ENCODE measurements around the gene FRAS1.
"Not testable (repeated sequence)": the region's sequence is repeated elsewhere in the genome, so short reads cannot be mapped to it uniquely, and the experiment has no call there.

FRAS1 gene

GRCh38 chr4:78525559-78525958 lies 468.4 kb downstream of the FRAS1 start:
- DNase-seq: no peak

GRCh38 chr4:78527103-78527502 lies 470.0 kb downstream of the FRAS1 start:
- no peak for DNase-seq

- no peak for DNase-seq
Observed at GRCh38 chr4:78527555-78527954, 470.4 kb downstream of the FRAS1 start.

DNA sequence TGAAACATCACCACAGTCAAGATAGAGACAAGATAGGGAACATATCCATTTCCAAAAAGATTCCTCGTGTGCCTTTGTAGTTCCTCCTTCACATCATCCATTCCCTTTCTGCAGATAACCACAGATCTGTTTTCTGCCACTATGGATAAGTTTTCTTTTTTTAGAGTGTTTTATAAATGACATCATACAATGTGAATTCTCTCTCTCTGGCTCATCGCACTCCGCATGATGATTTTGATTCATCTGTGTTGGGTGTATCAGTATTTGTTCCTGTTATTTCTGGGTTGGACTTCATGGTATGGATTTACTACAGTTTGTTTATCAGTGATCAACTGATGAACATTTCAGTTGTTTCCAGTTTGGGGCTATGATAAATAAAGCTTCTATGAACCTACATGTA lies 471.2 kb downstream of the FRAS1 start:
- DNase-seq: no peak

GRCh38 chr4:78529569-78530209 lies 472.6 kb downstream of the FRAS1 start:
- DNase-seq: no peak

DNA sequence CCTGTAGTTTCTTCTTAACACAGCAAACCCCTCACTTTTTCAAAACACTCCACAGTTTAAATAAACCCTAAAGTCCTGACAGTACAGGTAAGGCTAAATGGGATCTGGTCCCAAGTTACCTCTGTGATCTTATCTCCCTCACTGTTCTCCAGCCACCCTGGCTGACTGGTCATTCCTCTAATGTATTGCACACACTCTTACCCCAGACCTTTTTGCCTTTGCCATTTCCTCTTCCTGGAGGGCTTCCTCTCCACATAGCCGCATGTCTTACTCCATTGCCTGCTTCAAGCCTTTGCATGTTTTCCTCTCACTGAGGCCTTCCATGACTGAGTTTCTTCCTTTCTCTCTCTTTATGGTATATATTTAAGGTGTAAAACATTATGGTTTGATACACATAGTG lies 474.9 kb downstream of the FRAS1 start:
- DNase-seq: no peak

GRCh38 chr4:78533854-78534253 lies 476.7 kb downstream of the FRAS1 start:
- no peak for DNase-seq

- no peak for DNase-seq
Observed at GRCh38 chr4:78534286-78534955, 477.3 kb downstream of the FRAS1 start.

DNA sequence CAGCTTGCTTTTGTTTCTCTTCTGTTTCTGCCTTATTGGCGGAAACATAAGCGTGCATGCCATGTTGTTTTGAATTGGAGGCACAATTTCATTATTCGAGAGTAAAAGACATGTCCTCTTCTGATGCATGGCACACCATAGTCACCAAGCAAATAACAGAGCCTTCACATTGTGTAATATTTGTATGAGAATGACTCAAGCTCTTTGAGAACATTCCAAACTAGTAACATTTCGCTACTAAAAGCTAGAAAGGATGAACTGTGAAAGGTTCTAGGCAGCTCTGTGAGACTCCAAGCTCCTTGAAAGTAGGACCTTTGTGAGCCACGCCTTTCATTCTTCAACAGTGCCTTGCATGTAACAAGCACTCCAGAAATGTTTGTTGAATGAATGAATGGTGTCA lies 485.2 kb downstream of the FRAS1 start:
- no peak for DNase-seq

DNA sequence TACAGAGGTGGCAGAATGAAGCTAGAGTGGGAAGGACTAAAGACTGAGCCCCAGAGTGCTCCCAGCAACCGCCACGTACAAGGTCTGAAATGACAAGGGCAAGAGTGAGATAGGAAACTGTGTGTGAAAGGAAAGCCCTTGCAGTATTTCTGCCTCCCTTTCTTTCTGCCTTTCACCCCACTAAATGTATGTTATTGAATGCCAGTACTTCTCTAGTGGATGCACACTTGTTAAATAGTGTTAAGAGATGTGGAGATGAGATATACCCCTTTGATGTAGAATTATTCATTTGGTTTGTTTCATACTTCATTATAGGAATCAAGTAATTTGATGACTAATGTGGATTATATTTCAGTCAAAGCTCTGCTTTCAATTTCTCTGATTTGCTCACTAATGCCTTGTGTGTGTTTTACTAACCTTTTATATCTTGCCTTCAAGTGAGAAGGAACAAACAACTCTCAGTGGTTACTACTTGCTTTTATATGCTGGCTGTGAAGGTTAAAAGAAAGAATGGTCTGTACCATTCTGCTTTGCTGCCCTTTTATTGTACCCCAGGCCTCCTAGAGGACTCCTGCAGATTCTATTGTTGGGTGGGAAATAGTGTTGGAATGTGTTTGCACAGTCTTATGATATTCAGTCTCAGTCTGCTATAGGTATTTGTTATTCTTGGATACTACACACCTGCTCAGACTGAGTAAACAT lies 486.5 kb downstream of the FRAS1 start:
- peak; percentile 10 for DNase-seq

GRCh38 chr4:78544678-78545077 lies 487.6 kb downstream of the FRAS1 start:
- no peak for DNase-seq

DNA sequence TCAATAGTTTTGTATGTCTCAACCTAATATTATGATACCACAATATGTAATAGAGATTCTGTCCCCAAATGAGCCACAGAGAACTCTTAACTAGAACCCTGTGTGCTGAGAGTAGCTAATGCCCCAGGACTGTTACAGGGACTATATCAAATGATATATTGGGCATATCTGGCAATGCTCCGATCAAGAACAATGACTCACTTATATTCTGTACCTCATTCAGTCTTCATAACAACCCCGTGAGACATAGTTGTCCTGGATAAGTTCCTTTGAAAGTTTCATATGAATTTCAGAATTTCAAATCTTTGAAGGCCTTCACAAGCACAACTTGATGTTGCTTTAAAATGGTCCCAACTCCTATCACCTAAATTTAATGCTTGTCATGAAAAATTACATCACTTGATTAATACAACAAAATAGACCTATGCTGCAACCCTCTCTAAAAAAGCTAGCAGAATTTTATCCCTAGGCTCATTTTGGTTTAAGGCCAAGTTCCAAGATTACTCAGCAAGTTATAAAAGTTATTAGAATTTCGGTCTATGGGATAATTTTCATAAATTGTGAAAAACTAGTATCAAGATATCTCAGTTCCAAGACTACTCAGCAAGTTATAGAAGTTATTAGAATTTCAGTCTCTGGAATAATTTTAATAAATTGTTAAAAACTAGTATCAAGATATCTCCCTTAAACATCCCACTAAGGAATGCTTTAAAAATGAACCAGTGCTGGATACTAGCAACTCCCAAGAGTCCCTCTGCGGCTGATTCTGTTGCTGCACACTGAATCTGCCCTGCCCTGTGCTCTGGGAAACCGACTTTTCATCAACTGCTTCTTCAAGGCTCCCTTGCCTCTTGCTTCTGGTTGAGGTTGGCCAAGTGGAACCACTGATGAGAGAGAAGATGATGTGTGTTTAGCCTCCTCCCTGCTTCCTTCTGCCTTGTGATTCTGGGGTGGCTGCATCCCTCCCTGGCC lies 488.4 kb downstream of the FRAS1 start:
- no peak for DNase-seq

DNA sequence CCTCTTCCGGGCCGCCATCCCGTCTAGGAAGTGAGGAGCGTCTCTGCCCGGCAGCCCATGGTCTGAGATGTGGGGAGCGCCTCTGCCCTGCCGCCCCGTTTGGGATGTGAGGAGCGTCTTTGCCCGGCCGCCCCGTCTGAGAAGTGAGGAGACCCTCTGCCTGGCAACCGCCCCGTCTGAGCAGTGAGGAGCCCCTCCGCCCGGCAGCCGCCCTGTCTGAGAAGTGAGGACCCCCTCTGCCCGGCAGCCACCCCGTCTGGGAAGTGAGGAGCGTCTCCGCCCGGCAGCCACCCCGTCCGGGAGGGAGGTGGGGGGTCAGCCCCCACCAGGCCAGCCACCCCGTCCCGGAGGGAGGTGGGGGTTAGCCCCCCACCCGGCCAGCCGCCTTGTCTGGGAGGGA lies 490.8 kb downstream of the FRAS1 start:
- DNase-seq: not testable (repeated sequence)

DNA sequence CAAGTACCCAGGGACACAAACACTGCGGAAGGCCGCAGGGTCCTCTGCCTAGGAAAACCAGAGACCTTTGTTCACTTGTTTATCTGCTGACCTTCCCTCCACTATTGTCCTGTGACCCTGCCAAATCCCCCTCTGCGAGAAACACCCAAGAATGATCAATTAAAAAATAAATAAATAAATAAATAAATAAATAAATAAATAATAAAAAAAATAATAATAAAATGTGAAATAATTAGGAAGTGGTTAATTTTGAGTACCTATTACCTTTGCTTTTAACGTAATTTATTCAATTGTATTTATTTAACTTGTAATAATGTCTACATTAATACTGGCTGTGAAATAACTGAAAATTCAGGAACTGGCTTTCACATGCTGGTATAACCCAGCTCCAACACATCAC lies 491.8 kb downstream of the FRAS1 start:
- not testable (repeated sequence) for DNase-seq

DNA sequence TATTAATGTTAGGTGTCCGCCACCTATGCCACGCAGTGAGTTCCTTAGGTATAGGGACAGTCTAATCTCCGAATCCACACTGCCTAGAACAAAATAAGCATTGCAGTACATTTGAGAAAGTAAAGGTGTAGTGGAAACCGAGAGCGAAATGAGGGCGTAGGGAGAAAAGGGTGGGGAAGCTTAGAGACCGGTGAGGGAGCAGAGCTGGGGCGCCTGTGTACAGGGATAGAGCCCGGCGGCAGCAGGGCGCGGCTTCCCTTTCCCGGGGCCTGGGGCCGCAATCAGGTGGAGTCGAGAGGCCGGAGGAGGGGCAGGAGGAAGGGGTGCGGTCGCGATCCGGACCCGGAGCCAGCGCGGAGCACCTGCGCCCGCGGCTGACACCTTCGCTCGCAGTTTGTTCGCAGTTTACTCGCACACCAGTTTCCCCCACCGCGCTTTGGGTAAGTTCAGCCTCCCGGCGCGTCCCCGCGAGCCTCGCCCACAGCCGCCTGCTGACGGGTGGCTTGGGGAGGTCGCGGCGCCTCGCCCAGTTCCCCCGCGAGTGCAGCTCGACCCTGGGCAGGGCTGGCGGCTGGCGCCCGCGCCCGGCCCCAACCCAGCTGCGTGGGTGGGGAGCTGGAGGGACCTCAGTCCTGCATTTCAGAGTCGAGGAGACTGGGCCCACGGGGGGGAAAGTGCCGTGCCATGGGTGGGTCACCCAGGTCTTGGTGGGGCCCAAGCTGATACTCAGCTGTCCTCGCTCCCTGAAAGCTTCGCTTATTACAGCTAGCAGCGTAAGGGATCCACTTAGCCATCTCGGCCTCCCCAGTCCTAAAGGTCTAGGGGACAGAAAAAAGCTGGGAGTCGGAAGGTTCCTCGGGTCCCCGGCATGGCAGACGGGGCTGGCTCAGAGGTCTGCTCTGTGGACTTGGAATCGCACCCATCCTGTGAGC lies 494.6 kb downstream of the FRAS1 start, which contains the start of gene ANXA3:
Gene ANXA3, plus strand, starts transcription at position 351 of the 932 bp plus-strand sequence. CDS start 2,704 bp downstream, outside the sequence.
- DNase-seq: peak; percentile 43

- DNase-seq: peak; percentile 21
Observed at GRCh38 chr4:78552389-78553042, 495.4 kb downstream of the FRAS1 start.

DNA sequence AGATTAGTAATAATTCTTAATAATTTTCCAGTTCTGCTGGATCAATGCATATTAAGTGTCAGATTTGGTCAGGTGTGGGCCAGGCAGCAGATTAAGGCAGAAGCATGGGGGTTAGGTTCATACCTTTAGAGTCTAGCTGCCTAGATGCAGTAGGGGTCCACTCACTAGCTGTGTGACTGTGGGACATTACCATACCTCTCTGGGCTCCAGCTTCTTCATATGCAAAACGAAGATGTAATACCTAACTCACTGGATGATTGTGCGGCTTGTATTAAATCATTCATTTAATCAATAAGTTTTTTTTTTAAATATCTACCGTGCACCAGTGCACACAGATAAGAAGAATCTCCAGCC lies 495.9 kb downstream of the FRAS1 start:
- no peak for DNase-seq

- DNase-seq: no peak
Observed at GRCh38 chr4:78553529-78554060, 496.5 kb downstream of the FRAS1 start.

GRCh38 chr4:78556665-78557064 lies 499.5 kb downstream of the FRAS1 start:
- no peak for DNase-seq

- DNase-seq: no peak
Observed at GRCh38 chr4:78557841-78558240, 500.7 kb downstream of the FRAS1 start.

DNA sequence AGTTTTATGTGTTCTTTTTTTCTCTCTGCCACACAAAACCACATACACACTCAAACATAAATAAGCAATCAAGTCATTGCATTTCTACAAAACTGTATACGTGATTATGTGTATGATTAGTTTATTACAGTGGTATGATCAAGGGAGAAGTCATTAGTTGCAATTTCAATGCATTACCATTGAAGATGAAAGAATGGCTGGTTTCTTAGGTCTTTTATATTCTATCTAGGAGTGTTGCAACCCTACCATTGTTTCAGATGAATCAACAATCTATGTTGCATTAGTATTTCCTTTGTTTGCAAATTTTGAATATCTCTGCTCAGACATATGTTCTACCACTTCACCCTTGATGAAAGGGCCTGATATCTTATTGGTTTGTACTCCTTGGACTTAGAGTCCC lies 501.3 kb downstream of the FRAS1 start:
- DNase-seq: no peak

All from DMS53 (cell line).